ENCODE measurements around the gene AUH. TPM values are rescaled to one million over a fixed set of nuclear protein-coding genes. Genes with fewer than 3 reads are reported as not detected.

The AUH gene
- total and polyA plus RNA-seq, 2 experiments from 2014 or later: 9.9 to 18.3 TPM

- H3K4me1 ChIP-seq (ENCODE audit: insufficient read depth): no peaks in the 10 kb centered on the region
- DNase-seq: peak; percentile 4
- no peak overlapping the region for H2AFZ ChIP-seq
- no peaks in the 10 kb centered on the region for H3K9me3 ChIP-seq (ENCODE audit: low read depth)
- WGBS, 2 experiments (ENCODE audit: low coverage in 1 of 2, low lambda C conversion rate in 2 of 2, missing lambda C conversion rate in 2 of 2): 92 to 95% methylated on average over 6 of the region's 6 CpGs
- H3K27ac ChIP-seq: no peak overlapping the region
- no peaks in the 10 kb centered on the region for H4K20me1 ChIP-seq (ENCODE audit: insufficient read depth)
- no peaks in the 10 kb centered on the region for H3K9me2 ChIP-seq (ENCODE audit: insufficient read depth)
- no peaks in the 10 kb centered on the region; the same call in 1 of the 2 replicates for H3K79me2 ChIP-seq (ENCODE audit: insufficient read depth)
- H3F3A ChIP-seq (ENCODE audit: insufficient read depth): no peaks in the 10 kb centered on the region
- H3K4me2 ChIP-seq (ENCODE audit: unreplicated experiment): no peak overlapping the region
- H3K27me3 ChIP-seq (replicated peaks; ENCODE audit: insufficient read depth): no peaks in the 10 kb centered on the region
- in situ Hi-C loops (cut with MboI): no loop called here
- no peak overlapping the region for H3K4me3 ChIP-seq
- H3K9ac ChIP-seq: no peak overlapping the region
- no peaks in the 10 kb centered on the region for H3K36me3 ChIP-seq (ENCODE audit: low read depth)
- no peak for TF ChIP-seq EZH2 (IDR thresholded peaks at IDR 0.05; ENCODE audit: insufficient read depth, poor library complexity, severe bottlenecking)
Measured at GRCh38 chr9:91328186-91328585, 33.5 kb downstream of the AUH start.

- no peak overlapping the region for H3K9ac ChIP-seq
- in situ Hi-C loops (cut with MboI): no loop called here
- H3K4me3 ChIP-seq: no peak overlapping the region
- no peaks in the 10 kb centered on the region for H3K27me3 ChIP-seq (replicated peaks; ENCODE audit: insufficient read depth)
- no peak for DNase-seq
- no peak overlapping the region for H2AFZ ChIP-seq
- H4K20me1 ChIP-seq (ENCODE audit: insufficient read depth): no peaks in the 10 kb centered on the region
- no peaks in the 10 kb centered on the region for H3K4me1 ChIP-seq (ENCODE audit: insufficient read depth)
- no peaks in the 10 kb centered on the region for H3K9me2 ChIP-seq (ENCODE audit: insufficient read depth)
- H3K9me3 ChIP-seq (ENCODE audit: low read depth): no peaks in the 10 kb centered on the region
- H3K27ac ChIP-seq: no peak overlapping the region
- no peaks in the 10 kb centered on the region for H3K36me3 ChIP-seq (ENCODE audit: low read depth)
- no peaks in the 10 kb centered on the region; the same call in 1 of the 2 replicates for H3K79me2 ChIP-seq (ENCODE audit: insufficient read depth)
- H3K4me2 ChIP-seq (ENCODE audit: unreplicated experiment): no peak overlapping the region
- no peak for TF ChIP-seq EZH2 (IDR thresholded peaks at IDR 0.05; ENCODE audit: insufficient read depth, poor library complexity, severe bottlenecking)
- no peak for TF ChIP-seq EZH2phosphoT487 (IDR thresholded peaks at IDR 0.05; ENCODE audit: insufficient read depth, low read depth)
- H3F3A ChIP-seq (ENCODE audit: insufficient read depth): no peaks in the 10 kb centered on the region
Measured at GRCh38 chr9:91321691-91322090, 40.0 kb downstream of the AUH start.

- no peak overlapping the region for H3K4me3 ChIP-seq
- no peaks in the 10 kb centered on the region for H3K4me1 ChIP-seq (ENCODE audit: insufficient read depth)
- no peak for DNase-seq
- TF ChIP-seq EZH2phosphoT487 (IDR thresholded peaks at IDR 0.05; ENCODE audit: insufficient read depth, low read depth) (no peak), EZH2 (IDR thresholded peaks at IDR 0.05; ENCODE audit: insufficient read depth, poor library complexity, severe bottlenecking) (no peak)
- no peaks in the 10 kb centered on the region for H3F3A ChIP-seq (ENCODE audit: insufficient read depth)
- H3K79me2 ChIP-seq (ENCODE audit: insufficient read depth): no peaks in the 10 kb centered on the region
- 98% methylated on average over 4 of the region's 4 CpGs for WGBS, 2 experiments (ENCODE audit: low coverage in 1 of 2, low lambda C conversion rate in 2 of 2, missing lambda C conversion rate in 2 of 2)
- H4K20me1 ChIP-seq (ENCODE audit: insufficient read depth): no peaks in the 10 kb centered on the region
- H3K4me2 ChIP-seq (ENCODE audit: unreplicated experiment): no peak overlapping the region
- H2AFZ ChIP-seq: no peak overlapping the region
- H3K36me3 ChIP-seq (ENCODE audit: low read depth): no peaks in the 10 kb centered on the region
- H3K9me2 ChIP-seq (ENCODE audit: insufficient read depth): no peaks in the 10 kb centered on the region
- H3K27ac ChIP-seq: no peak overlapping the region
- no peaks in the 10 kb centered on the region for H3K9me3 ChIP-seq (ENCODE audit: low read depth)
- H3K9ac ChIP-seq: no peak overlapping the region
- in situ Hi-C loops (cut with MboI): no loop called here
- H3K27me3 ChIP-seq (replicated peaks; ENCODE audit: insufficient read depth): no peaks in the 10 kb centered on the region
Measured at GRCh38 chr9:91320299-91320698, 41.4 kb downstream of the AUH start.

GRCh38 chr9:91316093-91316492 lies 45.6 kb downstream of the AUH start:
- TF ChIP-seq EZH2phosphoT487 (IDR thresholded peaks at IDR 0.05; ENCODE audit: insufficient read depth, low read depth): no peak
- TF ChIP-seq EZH2 (IDR thresholded peaks at IDR 0.05; ENCODE audit: insufficient read depth, poor library complexity, severe bottlenecking): no peak
- H3K27me3 ChIP-seq (replicated peaks; ENCODE audit: insufficient read depth): no peaks in the 10 kb centered on the region
- H3K9me3 ChIP-seq (ENCODE audit: low read depth): no peaks in the 10 kb centered on the region
- no peak overlapping the region for H3K9ac ChIP-seq
- 95% methylated on average over 1 of the region's 1 CpG for WGBS, 2 experiments (ENCODE audit: low coverage in 1 of 2, low lambda C conversion rate in 2 of 2, missing lambda C conversion rate in 2 of 2)
- no peaks in the 10 kb centered on the region for H4K20me1 ChIP-seq (ENCODE audit: insufficient read depth)
- in situ Hi-C loops (cut with MboI): no loop called here
- H3K4me1 ChIP-seq (ENCODE audit: insufficient read depth): no peaks in the 10 kb centered on the region
- no peaks in the 10 kb centered on the region for H3K9me2 ChIP-seq (ENCODE audit: insufficient read depth)
- no peak for DNase-seq
- no peaks in the 10 kb centered on the region for H3F3A ChIP-seq (ENCODE audit: insufficient read depth)
- H3K4me3 ChIP-seq: no peak overlapping the region
- no peak overlapping the region for H3K4me2 ChIP-seq (ENCODE audit: unreplicated experiment)
- no peak overlapping the region for H3K27ac ChIP-seq
- H3K79me2 ChIP-seq (ENCODE audit: insufficient read depth): no peaks in the 10 kb centered on the region
- H3K36me3 ChIP-seq (ENCODE audit: low read depth): no peaks in the 10 kb centered on the region
- no peak overlapping the region for H2AFZ ChIP-seq

- H3K9me3 ChIP-seq (ENCODE audit: low read depth): no peaks in the 10 kb centered on the region
- no peak for TF ChIP-seq EZH2 (IDR thresholded peaks at IDR 0.05; ENCODE audit: insufficient read depth, poor library complexity, severe bottlenecking)
- H3K27ac ChIP-seq: no peak overlapping the region
- no peaks in the 10 kb centered on the region for H4K20me1 ChIP-seq (ENCODE audit: insufficient read depth)
- H3K79me2 ChIP-seq (ENCODE audit: insufficient read depth): no peaks in the 10 kb centered on the region
- no peak for DNase-seq
- H3K4me3 ChIP-seq: no peak overlapping the region
- in situ Hi-C loops (cut with MboI): no loop called here
- no peaks in the 10 kb centered on the region for H3K4me1 ChIP-seq (ENCODE audit: insufficient read depth)
- H3K4me2 ChIP-seq (ENCODE audit: unreplicated experiment): no peak overlapping the region
- H3F3A ChIP-seq (ENCODE audit: insufficient read depth): no peaks in the 10 kb centered on the region
- no peak overlapping the region for H2AFZ ChIP-seq
- no peaks in the 10 kb centered on the region for H3K9me2 ChIP-seq (ENCODE audit: insufficient read depth)
- H3K9ac ChIP-seq: no peak overlapping the region
- no peaks in the 10 kb centered on the region for H3K36me3 ChIP-seq (ENCODE audit: low read depth)
- 87 to 90% methylated on average over 5 of the region's 5 CpGs for WGBS, 2 experiments (ENCODE audit: low coverage in 1 of 2, low lambda C conversion rate in 2 of 2, missing lambda C conversion rate in 2 of 2)
- no peaks in the 10 kb centered on the region for H3K27me3 ChIP-seq (replicated peaks; ENCODE audit: insufficient read depth)
Measured at GRCh38 chr9:91315191-91315590, 46.5 kb downstream of the AUH start.
